ENCODE data around the gene SMIM21.

SMIM21 gene

GRCh38 chr18:75377258-75377657, 50.2 kb downstream of the SMIM21 start:
- DNase-seq (ENCODE audit: low read depth in 2 of 2): no peak

- DNase-seq (ENCODE audit: low read depth in 2 of 2): no peak
Observed at GRCh38 chr18:75376004-75376403, 51.5 kb downstream of the SMIM21 start.

- no peak for DNase-seq (ENCODE audit: low read depth in 2 of 2)
Observed at GRCh38 chr18:75375341-75375740, 52.2 kb downstream of the SMIM21 start.

- DNase-seq (ENCODE audit: low read depth in 2 of 2): no peak
Observed at GRCh38 chr18:75374466-75374865, 53.0 kb downstream of the SMIM21 start.

GRCh38 chr18:75369026-75369721, 58.3 kb downstream of the SMIM21 start:
- no peak for DNase-seq (ENCODE audit: low read depth in 2 of 2)

GRCh38 chr18:75365837-75366236, 61.7 kb downstream of the SMIM21 start:
- no peak for DNase-seq (ENCODE audit: low read depth in 2 of 2)

- DNase-seq (ENCODE audit: low read depth in 2 of 2): no peak
Observed at GRCh38 chr18:75365254-75365629, 62.3 kb downstream of the SMIM21 start.

- DNase-seq (ENCODE audit: low read depth in 2 of 2): no peak
Observed at GRCh38 chr18:75364512-75365253, 62.8 kb downstream of the SMIM21 start.

- DNase-seq (ENCODE audit: low read depth in 2 of 2): no peak
Observed at GRCh38 chr18:75363446-75364225, 63.9 kb downstream of the SMIM21 start.

GRCh38 chr18:75362435-75362834, 65.1 kb downstream of the SMIM21 start:
- DNase-seq (ENCODE audit: low read depth in 2 of 2): no peak

GRCh38 chr18:75360941-75361340, 66.6 kb downstream of the SMIM21 start:
- no peak for DNase-seq (ENCODE audit: low read depth in 2 of 2)

- DNase-seq (ENCODE audit: low read depth in 2 of 2): no peak
Observed at GRCh38 chr18:75360215-75360614, 67.3 kb downstream of the SMIM21 start.
